GM20431 (cell line): ENCODE measurements around the gene INAVA.

Experiments
- in situ Hi-C: fragments of 300-500 bp; cut with MseI, MboI; formaldehyde crosslinking; loops from one replicate; pipeline ENCODE4 v1.15.0; 2020; ENCODE audit warnings: low sequenced_read_pairs; ENCODE audit not compliant: unreplicated experiment

INAVA gene

DNA sequence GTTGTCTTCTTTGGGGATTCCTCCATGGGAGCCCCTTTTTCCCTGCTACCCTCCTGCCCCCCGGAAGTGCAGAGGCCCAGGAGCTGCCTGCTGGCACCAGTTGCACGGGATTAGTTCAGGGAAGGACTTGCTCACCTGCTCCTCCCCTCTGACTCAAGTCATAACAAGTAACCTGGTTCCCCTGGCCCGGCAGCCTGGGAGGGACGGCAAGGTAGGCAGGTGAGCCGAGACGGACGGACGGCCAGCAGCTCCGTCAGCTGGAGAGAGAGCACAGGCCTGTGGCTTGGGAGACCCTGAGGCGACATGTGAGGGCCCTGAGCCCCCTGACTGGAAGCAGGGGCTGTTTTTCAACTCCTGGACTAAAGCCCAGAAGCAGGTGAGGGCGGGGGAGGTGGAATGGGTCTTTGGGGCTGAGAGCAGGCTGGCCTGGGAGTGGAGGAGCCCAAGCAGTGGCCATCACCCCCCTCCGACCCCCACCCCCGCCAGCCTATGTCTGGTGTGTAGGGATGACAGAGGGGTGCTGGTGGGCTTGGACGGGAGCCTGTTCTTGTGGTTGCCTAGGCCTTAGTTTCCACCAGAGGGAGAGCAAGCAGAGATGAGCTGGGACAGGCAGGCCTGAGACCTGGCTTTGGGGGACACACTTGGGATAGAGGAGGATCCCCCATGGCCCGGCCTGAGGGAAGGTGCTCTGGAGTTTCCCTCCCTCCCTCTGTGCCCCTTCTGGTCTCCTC, at the start of gene INAVA:
Gene INAVA (plus strand): TSS at position 189 of the 731 bp plus-strand sequence. CDS start 3,501 bp downstream, outside the sequence.
- in situ Hi-C loops: no loop called here

DNA sequence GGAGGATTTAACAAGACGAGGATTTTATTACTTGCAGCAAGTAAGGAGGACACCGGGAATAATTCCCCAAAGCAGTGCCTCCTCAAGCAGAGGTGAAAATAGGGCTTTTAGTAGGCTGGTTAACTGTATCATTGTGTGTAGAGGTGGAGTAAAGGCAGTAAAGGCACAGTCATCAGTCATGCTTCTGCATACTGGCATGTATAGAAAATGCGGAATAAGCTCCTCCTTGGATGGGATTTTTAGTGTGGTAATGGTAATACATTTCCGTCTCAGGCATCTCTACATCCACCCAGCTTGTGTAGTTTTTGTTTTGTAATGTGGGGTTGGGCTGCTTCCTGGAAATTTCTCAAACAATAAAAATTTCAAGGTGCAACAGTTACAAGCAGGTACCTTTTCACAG, 49.3 kb upstream of the INAVA start:
- in situ Hi-C loops: no loop called here

DNA sequence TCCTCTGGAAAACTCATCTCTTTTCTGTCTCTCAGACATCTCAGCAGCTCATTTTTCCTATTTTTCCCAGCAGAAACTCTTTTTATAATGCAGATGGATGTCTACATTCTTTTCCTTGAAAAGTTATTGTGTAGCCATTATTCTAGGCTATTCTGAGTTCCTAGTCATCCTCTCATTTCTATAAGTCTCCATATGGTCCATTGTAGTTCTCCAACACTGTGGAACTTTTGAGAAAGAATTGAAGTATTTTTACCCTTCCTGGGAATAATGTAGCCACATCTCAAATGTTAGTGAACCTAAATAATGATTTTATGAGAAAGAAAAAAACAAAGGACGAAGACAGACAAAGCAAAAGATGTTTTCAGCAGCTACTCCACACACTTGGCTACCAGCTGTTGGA, 48.3 kb upstream of the INAVA start:
- in situ Hi-C loops: no loop called here

- in situ Hi-C loops: no loop called here
These were observed 45.3 kb upstream of the INAVA start for GRCh38 chr1:200849430-200849829.

DNA sequence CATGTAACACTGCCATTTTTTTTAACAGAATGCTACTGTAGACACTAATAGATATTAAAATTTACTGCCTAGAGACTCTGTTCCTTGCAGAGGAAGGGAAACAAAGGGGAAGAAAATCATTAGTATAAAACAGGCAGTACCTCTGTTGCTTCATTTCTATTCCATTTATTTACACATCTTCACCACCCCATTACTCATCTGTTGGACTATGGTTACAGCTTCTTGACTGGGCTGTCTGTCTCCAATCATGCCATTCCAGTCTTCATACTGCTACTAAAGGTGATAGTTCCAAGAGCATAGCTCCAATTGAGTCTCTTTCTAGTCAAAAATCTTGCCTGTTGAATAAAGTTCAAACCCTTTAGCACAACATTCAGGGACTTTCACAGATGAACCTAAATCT, 44.1 kb upstream of the INAVA start:
- in situ Hi-C loops: no loop called here

- in situ Hi-C loops: no loop called here
These were observed 37.9 kb upstream of the INAVA start for GRCh38 chr1:200856716-200857357.

GRCh38 chr1:200857804-200858203, 36.9 kb upstream of the INAVA start:
- in situ Hi-C loops: no loop called here

- in situ Hi-C loops: no loop called here
These were observed 32.6 kb upstream of the INAVA start for GRCh38 chr1:200861937-200862647.

GRCh38 chr1:200862713-200863415, 31.8 kb upstream of the INAVA start:
- in situ Hi-C loops: no loop called here

DNA sequence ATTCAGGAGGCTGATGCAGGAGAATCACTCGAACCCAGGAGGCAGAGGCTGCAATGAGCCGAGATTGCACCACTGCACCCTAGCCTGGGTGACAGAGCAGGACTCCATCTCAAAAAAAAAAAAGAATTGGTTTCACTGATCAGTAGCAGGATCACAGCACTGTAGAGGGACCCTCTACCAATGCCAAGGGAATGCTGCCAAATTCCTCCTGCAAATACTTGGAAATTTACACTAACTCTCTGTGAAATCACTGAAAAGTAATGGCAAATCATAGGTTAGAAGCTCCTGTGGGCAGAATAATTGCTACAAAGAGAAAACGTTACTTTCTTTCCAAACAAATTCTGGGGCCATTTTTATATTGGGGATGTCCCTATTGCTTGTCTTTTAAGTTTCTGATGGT, 28.6 kb upstream of the INAVA start:
- in situ Hi-C loops: no loop called here

- in situ Hi-C loops: no loop called here
These were observed 28.2 kb upstream of the INAVA start for GRCh38 chr1:200866521-200866920.

GRCh38 chr1:200867018-200867811, 27.5 kb upstream of the INAVA start:
- in situ Hi-C loops: no loop called here

DNA sequence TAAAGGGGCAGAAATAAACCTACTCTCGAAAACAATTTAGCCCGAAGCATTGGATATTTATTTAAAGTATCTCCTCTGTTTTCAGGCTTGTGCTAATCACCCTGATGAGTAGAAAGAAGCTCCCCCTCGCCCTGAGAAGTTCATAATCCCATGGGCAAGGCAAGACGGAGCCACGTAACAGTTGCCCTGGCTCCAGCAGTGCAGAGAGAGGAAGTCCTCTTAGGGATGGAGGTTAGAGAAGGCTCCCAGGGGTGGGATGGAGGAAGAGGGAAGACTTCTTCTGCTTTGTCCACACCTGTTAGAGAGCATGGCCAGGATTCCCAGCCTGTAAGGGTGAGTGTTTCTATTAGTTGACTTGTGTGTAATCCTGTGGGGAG, 25.3 kb upstream of the INAVA start:
- in situ Hi-C loops: no loop called here

GRCh38 chr1:200869753-200870391, 24.8 kb upstream of the INAVA start:
- in situ Hi-C loops: no loop called here

- in situ Hi-C loops: no loop called here
These were observed 22.1 kb upstream of the INAVA start, which contains the start of gene GPR25 for GRCh38 chr1:200872446-200873115. TSS of gene GPR25 (plus strand) at chr1:200872981. CDS start at chr1:200873038, 57 bp downstream.

DNA sequence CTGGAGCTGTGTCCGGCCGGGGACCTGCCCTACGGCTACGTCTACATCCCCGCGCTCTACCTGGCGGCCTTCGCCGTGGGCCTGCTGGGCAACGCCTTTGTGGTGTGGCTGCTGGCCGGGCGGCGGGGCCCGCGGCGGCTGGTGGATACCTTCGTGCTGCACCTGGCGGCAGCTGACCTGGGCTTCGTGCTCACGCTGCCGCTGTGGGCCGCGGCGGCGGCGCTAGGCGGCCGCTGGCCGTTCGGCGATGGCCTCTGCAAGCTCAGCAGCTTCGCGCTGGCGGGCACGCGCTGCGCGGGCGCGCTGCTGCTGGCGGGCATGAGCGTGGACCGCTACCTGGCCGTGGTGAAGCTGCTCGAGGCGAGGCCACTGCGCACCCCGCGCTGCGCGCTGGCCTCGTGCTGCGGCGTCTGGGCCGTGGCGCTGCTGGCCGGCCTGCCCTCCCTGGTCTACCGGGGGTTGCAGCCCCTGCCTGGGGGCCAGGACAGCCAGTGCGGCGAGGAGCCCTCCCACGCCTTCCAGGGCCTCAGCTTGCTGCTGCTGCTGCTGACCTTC, 21.5 kb upstream of the INAVA start:
- in situ Hi-C loops: no loop called here

- in situ Hi-C loops: no loop called here
These were observed 20.9 kb upstream of the INAVA start for GRCh38 chr1:200873671-200874397.

- in situ Hi-C loops: no loop called here
These were observed 20.0 kb upstream of the INAVA start for GRCh38 chr1:200874694-200875093.
